ENCODE data around the gene DBN1. TPM values are rescaled to one million over a fixed set of nuclear protein-coding genes. Genes with fewer than 3 reads are reported as not detected.
A peak's percentile ranks its signal among the peaks of the same experiment; 100 is the strongest.

Gene DBN1
- total RNA-seq, 1 donor from 2014 or later, result 269 TPM

DNA sequence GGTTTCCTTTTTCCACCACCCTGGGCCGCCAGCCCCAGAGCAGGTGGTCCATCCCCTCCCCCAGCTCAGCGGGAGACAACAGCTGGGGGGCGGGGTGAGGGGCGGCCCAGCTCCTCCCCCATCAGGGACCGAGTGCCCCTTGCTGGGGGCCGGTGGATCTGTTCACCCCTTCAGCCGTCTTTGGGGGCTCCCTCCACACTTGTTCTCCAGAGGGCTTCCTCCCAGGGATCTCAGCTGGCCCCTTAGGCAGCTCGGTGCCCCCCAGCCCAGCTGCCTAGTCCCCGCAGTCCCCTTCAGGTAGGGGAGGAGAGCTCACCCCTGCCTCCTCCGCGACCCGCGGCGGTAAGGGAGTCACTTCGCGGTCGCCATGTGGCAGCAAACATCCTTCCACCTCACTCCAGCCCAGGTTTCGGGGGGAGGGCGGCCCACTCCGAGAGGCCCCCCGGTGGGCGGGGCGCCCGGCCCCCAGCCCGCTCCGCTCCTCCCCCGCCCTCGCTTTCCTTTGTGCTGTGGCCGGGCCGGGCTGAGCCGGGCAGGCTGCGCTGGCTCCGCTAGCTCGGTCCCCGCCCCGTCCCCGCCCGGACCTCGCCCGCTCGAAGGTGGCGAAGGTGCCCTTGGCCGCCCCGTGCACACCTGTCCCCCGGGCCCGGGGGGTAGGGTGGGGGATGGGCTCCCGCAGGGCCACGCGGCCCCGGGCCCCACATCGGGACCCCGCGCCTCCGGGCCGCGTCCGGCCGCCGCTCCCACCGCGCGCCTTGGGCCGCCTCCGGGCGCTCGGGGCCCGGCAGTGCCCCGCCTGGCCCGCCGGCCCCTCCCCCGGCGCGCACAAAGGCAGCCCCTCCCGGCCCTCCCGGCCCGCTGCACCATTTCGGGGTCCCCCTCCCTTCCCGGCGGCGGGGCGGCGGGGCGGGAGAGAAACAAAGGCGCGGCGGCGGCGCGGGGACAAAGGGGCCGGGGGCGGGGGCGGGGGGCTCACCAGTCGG is 683 bp downstream of the DBN1 start:
- no peaks in the 10 kb centered on the region for H3K27me3 Mint-ChIP-seq
- peak overlapping the region; percentile 26 for H3K27ac Mint-ChIP-seq
- H3K9me3 Mint-ChIP-seq, result no peaks in the 10 kb centered on the region
- TF ChIP-seq, protein P1, sequence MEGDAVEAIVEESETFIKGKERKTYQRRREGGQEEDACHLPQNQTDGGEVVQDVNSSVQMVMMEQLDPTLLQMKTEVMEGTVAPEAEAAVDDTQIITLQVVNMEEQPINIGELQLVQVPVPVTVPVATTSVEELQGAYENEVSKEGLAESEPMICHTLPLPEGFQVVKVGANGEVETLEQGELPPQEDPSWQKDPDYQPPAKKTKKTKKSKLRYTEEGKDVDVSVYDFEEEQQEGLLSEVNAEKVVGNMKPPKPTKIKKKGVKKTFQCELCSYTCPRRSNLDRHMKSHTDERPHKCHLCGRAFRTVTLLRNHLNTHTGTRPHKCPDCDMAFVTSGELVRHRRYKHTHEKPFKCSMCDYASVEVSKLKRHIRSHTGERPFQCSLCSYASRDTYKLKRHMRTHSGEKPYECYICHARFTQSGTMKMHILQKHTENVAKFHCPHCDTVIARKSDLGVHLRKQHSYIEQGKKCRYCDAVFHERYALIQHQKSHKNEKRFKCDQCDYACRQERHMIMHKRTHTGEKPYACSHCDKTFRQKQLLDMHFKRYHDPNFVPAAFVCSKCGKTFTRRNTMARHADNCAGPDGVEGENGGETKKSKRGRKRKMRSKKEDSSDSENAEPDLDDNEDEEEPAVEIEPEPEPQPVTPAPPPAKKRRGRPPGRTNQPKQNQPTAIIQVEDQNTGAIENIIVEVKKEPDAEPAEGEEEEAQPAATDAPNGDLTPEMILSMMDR (conservative IDR thresholded peaks at IDR 0.05), result peak; percentile 24
- H3K36me3 Mint-ChIP-seq, result peaks cover 8% of the 10 kb centered on the region
- H3K4me3 Mint-ChIP-seq, result peak overlapping the region; percentile 85
- no peak for DNase-seq (ENCODE audit: extremely low spot score, unreplicated experiment)
- peaks cover 29% of the 10 kb centered on the region for H3K4me1 Mint-ChIP-seq (ENCODE audit: unreplicated experiment)

DNA sequence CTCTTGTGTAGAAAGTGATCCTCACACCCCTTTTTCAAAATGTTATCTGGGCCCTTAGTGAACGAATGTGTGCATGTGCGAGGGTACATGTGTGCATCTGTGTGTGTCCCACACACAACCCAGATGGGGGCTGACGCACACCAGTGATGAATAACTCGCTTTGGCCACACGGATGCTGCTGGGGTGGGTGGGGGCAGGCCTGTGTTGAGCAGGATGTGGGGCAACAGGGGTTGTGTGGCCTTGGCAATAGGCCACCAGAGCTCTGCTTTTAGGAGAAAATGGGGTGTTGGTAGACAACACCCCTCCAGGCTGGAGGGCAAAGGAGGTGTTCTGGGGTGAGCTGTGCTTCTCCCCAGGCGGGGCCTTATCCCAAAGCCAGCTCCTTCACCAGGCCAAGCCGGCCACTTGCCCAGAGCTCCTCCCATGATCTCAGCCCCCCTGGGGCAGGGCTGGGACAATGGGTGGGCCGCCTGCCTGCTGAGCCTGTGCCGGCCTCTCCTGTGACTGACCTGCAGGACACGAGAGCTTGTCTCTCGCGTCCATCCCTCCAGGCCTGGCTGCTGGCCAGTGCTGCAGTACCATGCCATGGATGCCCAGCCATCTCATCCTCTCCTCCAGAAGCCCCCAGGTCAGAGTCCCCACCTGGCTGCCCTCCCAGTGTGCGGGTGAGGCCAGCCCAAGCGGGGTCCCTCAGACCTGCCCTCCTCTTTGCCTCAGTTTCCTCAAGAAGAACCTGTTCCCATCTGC is 1.7 kb downstream of the DBN1 start:
- Mint-ChIP-seq H3K27me3 (no peaks in the 10 kb centered on the region), H3K9me3 (no peaks in the 10 kb centered on the region), H3K4me1 (ENCODE audit: unreplicated experiment) (peaks cover 29% of the 10 kb centered on the region), H3K36me3 (peaks cover 15% of the 10 kb centered on the region), H3K4me3 (peak overlapping the region; percentile 85), H3K27ac (peak overlapping the region; percentile 59)
- DNase-seq (ENCODE audit: extremely low spot score, unreplicated experiment), result no peak
- TF ChIP-seq, protein P1 (conservative IDR thresholded peaks at IDR 0.05), result no peak

DNA sequence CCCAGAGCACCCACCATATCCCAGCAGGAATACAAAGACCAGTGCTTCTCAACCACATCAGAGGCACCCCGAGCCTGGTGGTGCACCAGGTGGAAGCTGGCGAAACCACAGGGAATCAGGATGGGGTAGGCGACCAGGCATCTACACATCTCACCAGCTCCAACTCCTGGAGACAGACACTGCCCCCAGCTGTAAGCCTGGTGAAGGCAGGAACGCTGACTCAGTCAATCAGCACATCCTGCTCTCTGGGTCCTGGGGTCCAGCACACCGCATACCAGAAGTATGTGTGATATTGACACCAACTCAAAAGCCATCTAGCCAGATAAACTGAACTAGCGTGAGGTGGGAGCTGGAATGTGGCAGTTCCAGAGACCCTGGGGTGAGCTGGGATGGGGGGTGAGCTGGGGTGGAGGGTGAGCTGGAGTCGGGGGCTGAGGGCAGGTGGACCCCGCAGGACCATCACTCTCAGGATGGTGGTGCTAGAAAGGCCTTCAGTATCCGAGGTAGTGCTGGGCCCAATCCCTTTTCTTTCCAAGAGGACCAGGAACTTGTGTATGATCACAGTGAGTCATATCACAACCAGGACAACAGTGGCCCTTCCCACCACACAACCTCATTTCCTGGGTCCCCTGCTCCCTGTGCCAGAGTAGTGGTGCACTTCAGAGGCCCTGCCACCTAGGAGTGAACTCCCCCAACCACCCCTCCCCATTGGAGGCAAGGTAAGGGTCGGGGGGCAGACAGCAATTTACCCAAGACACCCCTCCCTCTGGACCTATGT is 2.5 kb downstream of the DBN1 start:
- no peaks in the 10 kb centered on the region for H3K27me3 Mint-ChIP-seq
- peak overlapping the region; percentile 76 for H3K27ac Mint-ChIP-seq
- no peak for DNase-seq (ENCODE audit: extremely low spot score, unreplicated experiment)
- TF ChIP-seq, protein P1 (conservative IDR thresholded peaks at IDR 0.05), result no peak
- peak overlapping the region; percentile 78 for H3K4me3 Mint-ChIP-seq
- H3K4me1 Mint-ChIP-seq (ENCODE audit: unreplicated experiment), result peaks cover 29% of the 10 kb centered on the region
- H3K9me3 Mint-ChIP-seq, result no peaks in the 10 kb centered on the region
- peaks cover 21% of the 10 kb centered on the region for H3K36me3 Mint-ChIP-seq

DNA sequence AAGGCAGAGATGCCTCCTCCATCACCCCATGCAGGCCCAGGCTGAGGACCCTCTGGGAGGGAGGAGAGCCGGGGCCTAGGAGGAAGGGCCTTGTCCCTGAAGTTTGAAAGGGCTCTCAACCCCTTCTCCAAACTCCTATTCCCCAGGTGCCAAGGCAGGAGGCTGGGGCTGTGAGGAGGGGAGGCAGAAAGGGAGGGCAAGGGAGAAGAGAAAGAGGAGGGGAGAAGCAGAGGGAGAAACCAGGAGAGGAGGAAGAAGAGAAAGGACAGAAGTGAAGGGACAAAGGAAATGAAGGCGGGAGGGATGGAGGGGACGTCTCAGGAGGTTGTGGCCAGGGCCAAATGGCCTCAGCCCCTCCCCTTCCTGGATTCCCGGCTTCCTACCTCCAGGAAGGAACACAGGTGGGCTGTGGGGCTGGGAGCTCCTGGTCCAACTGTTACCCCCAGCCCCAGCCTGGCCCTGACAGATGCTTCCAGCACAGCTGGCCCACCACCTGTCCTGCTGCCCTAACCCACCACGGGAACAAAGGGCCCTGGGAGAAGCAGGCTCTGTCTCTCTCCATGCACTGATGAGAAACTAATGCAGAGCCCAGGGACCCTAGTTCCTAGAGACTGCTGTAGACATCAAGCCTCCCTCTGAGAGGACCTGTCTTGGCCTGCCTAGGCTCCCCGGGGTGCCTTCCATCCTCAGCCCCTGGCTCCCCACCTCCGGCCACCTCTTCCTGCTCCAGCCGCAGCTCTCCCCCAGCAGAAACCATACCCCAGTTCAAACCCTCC is 3.5 kb downstream of the DBN1 start:
- TF ChIP-seq, protein P1 (conservative IDR thresholded peaks at IDR 0.05), result no peak
- Mint-ChIP-seq H3K4me3 (peak overlapping the region; percentile 78), H3K4me1 (ENCODE audit: unreplicated experiment) (peaks cover 23% of the 10 kb centered on the region), H3K27ac (peak overlapping the region; percentile 90), H3K36me3 (peaks cover 31% of the 10 kb centered on the region), H3K9me3 (no peaks in the 10 kb centered on the region), H3K27me3 (no peaks in the 10 kb centered on the region)
- no peak for DNase-seq (ENCODE audit: extremely low spot score, unreplicated experiment)
